ENCODE measurements around the gene KPNA3.

The KPNA3 gene

DNA sequence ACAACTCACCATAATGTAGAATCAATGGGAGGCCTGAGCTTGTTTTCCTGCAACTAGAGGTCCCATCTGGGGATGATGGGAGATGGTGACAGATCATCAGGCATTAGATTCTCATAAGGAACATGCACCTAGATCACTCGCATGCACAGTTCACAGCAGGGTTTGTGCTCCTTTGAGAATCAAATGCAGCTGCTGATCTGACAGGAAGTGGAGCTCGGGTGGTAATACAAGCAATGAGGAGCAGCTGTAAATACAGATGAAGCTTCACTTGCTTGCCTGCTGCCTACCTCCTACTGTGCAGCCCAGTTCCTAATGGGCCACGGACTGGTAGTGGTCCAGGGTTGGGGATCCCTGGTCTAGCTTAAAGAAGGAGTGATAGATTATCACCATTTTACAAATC is 33.0 kb downstream of the KPNA3 start:
- no peaks in the 10 kb centered on the region for H3K36me3 ChIP-seq (replicated peaks; ENCODE audit: insufficient read depth, low read length)
- DNase-seq, result no peak
- H2AFZ ChIP-seq (ENCODE audit: low read length), result no peak overlapping the region
- H3K4me3 ChIP-seq (ENCODE audit: low read length), result no peak overlapping the region
- H4K20me1 ChIP-seq (ENCODE audit: insufficient read depth, low read length), result no peaks in the 10 kb centered on the region
- peaks cover 39% of the 10 kb centered on the region for H3K79me2 ChIP-seq (ENCODE audit: low read length)
- no peak overlapping the region for H3K27ac ChIP-seq (ENCODE audit: low read length)
- no peak overlapping the region for H3K4me2 ChIP-seq (ENCODE audit: low read depth, low read length)
- TF ChIP-seq EZH2 (optimal IDR thresholded peaks at IDR 0.05; ENCODE audit: low read depth, low read length), result no peak
- TF ChIP-seq EZH2phosphoT487 (IDR thresholded peaks at IDR 0.05; ENCODE audit: low read length), result no peak
- TF ChIP-seq CTCF (IDR thresholded peaks at IDR 0.05; ENCODE audit: low read length), result no peak
- no peaks in the 10 kb centered on the region for H3K9me3 ChIP-seq (replicated peaks; ENCODE audit: insufficient read depth, low read length)
- H3K9me2 ChIP-seq (replicated peaks; ENCODE audit: insufficient read depth, low read length), result no peaks in the 10 kb centered on the region
- no peak overlapping the region for H3K9ac ChIP-seq (ENCODE audit: low read length)
- H3F3A ChIP-seq (ENCODE audit: insufficient read depth, low read length), result no peaks in the 10 kb centered on the region
- no peaks in the 10 kb centered on the region for H3K27me3 ChIP-seq (replicated peaks; ENCODE audit: insufficient read depth, low read length)
- H3K4me1 ChIP-seq (ENCODE audit: low read length), result no peaks in the 10 kb centered on the region

- TF ChIP-seq EZH2phosphoT487 (IDR thresholded peaks at IDR 0.05; ENCODE audit: low read length), result no peak
- TF ChIP-seq CTCF (IDR thresholded peaks at IDR 0.05; ENCODE audit: low read length), result no peak
- no peak for TF ChIP-seq EZH2 (optimal IDR thresholded peaks at IDR 0.05; ENCODE audit: low read depth, low read length)
- Histone ChIP-seq H3K79me2 (ENCODE audit: low read length) (peaks cover 61% of the 10 kb centered on the region), H3K9me3 (replicated peaks; ENCODE audit: insufficient read depth, low read length) (no peaks in the 10 kb centered on the region), H3K4me3 (ENCODE audit: low read length) (no peak overlapping the region), H3K4me1 (ENCODE audit: low read length) (no peaks in the 10 kb centered on the region), H3K27me3 (replicated peaks; ENCODE audit: insufficient read depth, low read length) (no peaks in the 10 kb centered on the region), H3K4me2 (ENCODE audit: low read depth, low read length) (no peak overlapping the region), H2AFZ (ENCODE audit: low read length) (no peak overlapping the region), H3K36me3 (replicated peaks; ENCODE audit: insufficient read depth, low read length) (no peaks in the 10 kb centered on the region), H3K9me2 (replicated peaks; ENCODE audit: insufficient read depth, low read length) (no peaks in the 10 kb centered on the region), H3F3A (ENCODE audit: insufficient read depth, low read length) (no peaks in the 10 kb centered on the region), H4K20me1 (ENCODE audit: insufficient read depth, low read length) (no peaks in the 10 kb centered on the region), H3K27ac (ENCODE audit: low read length) (no peak overlapping the region), H3K9ac (ENCODE audit: low read length) (no peak overlapping the region)
- no peak for DNase-seq
Measured at GRCh38 chr13:49756263-49756662, 36.2 kb downstream of the KPNA3 start.

DNA sequence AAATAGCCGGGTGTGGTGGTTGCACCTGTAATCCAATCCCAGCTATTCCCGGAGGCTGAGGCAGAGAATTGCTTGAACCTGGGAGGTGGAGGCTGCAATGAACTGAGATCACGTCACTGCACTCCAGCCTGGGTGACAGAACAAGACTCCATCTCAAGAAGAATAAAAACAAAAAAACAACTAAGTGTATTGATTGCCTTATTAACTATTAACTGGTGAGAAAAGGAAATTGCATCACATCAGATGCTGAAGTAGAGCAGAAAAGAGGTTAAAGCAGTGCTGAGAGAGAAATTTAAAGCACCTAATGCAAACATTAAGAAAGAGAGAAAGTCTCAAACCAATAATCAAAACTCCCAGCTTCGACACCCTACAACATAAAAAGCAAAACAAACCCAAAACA is 38.3 kb downstream of the KPNA3 start:
- Histone ChIP-seq H3K4me1 (ENCODE audit: low read length) (no peaks in the 10 kb centered on the region), H2AFZ (ENCODE audit: low read length) (no peak overlapping the region), H3K9me3 (replicated peaks; ENCODE audit: insufficient read depth, low read length) (no peaks in the 10 kb centered on the region), H3K4me2 (ENCODE audit: low read depth, low read length) (no peak overlapping the region), H3K27me3 (replicated peaks; ENCODE audit: insufficient read depth, low read length) (no peaks in the 10 kb centered on the region), H3K4me3 (ENCODE audit: low read length) (no peak overlapping the region), H3K27ac (ENCODE audit: low read length) (no peak overlapping the region), H3K9ac (ENCODE audit: low read length) (no peak overlapping the region), H4K20me1 (ENCODE audit: insufficient read depth, low read length) (no peaks in the 10 kb centered on the region), H3K9me2 (replicated peaks; ENCODE audit: insufficient read depth, low read length) (no peaks in the 10 kb centered on the region), H3K79me2 (ENCODE audit: low read length) (peaks cover 75% of the 10 kb centered on the region), H3K36me3 (replicated peaks; ENCODE audit: insufficient read depth, low read length) (no peaks in the 10 kb centered on the region), H3F3A (ENCODE audit: insufficient read depth, low read length) (no peaks in the 10 kb centered on the region)
- DNase-seq, result no peak
- TF ChIP-seq EZH2phosphoT487 (IDR thresholded peaks at IDR 0.05; ENCODE audit: low read length), result no peak
- no peak for TF ChIP-seq CTCF (IDR thresholded peaks at IDR 0.05; ENCODE audit: low read length)
- TF ChIP-seq EZH2 (optimal IDR thresholded peaks at IDR 0.05; ENCODE audit: low read depth, low read length), result no peak
